SKM-1 treated with dmso at 0.1 percent for 144 hours (cell line): ENCODE results near the gene WDR73.

ENCODE experiments used
- DNase-seq: peaks from one replicate; lab custom pipeline; 2025; ENCODE audit not compliant: unreplicated experiment; lab: John Stamatoyannopoulos, UW

Gene WDR73

DNA sequence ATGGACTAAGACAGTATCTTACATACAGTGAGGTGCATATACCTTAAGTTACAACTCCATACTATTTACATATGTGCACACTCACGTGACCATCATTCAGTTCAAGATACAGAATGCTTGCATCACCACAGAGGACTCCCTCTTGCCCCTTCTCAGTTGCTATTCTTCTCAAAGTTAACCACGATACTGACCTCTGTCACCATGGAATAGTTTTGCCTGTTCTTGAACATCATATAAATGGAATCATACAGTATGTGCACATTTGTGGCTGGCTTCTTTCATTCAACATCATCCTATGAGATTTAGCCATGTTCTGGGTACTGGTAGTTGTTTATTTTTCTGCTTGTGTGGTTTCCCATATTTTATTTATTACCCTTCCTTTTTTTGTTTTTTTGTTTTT is 63.7 kb downstream of the WDR73 start:
- DNase-seq = no peak
